ENCODE data around the gene OSBP2. TPM values are rescaled to one million over a fixed set of nuclear protein-coding genes. Genes with fewer than 3 reads are reported as not detected.
"Not testable (repeated sequence)": the region's sequence is repeated elsewhere in the genome, so short reads cannot be mapped to it uniquely, and the experiment has no call there.

OSBP2 gene
- total RNA-seq, 1 donor from 2014 or later, result 3.1 TPM

DNA sequence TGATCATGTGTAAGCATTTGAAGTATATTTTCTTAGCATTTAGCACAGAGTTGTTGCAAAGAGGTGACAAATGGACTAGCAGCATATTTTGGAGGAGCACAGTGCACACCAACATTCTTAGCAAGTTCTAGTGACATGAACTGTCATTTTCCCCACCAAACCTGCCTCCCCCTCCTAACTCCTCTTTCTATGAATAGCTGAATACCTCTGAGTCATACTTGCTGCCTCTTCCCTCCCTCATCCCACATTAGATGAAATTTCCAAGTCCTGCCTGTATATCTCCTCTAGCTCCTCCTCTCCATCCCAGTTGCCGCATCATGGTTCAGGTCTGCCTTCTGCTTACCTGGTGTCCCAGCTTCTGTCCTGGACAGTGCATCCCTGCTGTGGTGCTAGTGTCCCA, 7.2 kb downstream of the OSBP2 start:
- Histone ChIP-seq H3K4me1 (no peaks in the 10 kb centered on the region), H3K36me3 (no peaks in the 10 kb centered on the region), H3K9me3 (no peaks in the 10 kb centered on the region), H3K4me3 (no peak overlapping the region), H3K27ac (no peak overlapping the region), H3K27me3 (ENCODE audit: low read depth) (no peaks in the 10 kb centered on the region)
- DNase-seq, result no peak
- intact Hi-C loops (cut with DNase I), result no loop called here
- ATAC-seq, result no peak
- TF ChIP-seq, protein P1, sequence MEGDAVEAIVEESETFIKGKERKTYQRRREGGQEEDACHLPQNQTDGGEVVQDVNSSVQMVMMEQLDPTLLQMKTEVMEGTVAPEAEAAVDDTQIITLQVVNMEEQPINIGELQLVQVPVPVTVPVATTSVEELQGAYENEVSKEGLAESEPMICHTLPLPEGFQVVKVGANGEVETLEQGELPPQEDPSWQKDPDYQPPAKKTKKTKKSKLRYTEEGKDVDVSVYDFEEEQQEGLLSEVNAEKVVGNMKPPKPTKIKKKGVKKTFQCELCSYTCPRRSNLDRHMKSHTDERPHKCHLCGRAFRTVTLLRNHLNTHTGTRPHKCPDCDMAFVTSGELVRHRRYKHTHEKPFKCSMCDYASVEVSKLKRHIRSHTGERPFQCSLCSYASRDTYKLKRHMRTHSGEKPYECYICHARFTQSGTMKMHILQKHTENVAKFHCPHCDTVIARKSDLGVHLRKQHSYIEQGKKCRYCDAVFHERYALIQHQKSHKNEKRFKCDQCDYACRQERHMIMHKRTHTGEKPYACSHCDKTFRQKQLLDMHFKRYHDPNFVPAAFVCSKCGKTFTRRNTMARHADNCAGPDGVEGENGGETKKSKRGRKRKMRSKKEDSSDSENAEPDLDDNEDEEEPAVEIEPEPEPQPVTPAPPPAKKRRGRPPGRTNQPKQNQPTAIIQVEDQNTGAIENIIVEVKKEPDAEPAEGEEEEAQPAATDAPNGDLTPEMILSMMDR (IDR thresholded peaks at IDR 0.05), result no peak

DNA sequence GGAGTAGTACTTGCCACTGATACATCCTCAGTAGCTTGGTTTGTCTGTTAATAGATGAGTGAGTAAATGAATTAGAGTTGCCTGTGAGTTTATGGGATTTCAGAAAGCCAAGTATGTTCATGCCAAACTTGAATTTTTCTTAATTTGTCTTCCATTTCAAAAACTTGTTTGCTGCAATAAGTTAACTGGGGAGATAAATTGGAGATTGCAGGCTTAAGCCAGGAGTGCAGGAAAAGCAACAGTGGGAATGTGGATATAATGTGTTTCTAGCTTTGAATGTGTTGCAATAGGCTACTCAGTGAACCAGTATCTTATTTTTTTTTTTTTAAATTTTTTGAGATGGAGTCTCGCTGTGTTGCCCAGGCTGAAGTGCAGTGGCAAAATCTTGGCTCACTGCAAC, 8.2 kb downstream of the OSBP2 start:
- ATAC-seq (no peak), DNase-seq (no peak)
- H3K4me1 ChIP-seq, result no peaks in the 10 kb centered on the region
- no peaks in the 10 kb centered on the region for H3K27me3 ChIP-seq (ENCODE audit: low read depth)
- intact Hi-C loops (cut with DNase I), result no loop called here
- no peaks in the 10 kb centered on the region for H3K36me3 ChIP-seq
- no peaks in the 10 kb centered on the region for H3K9me3 ChIP-seq
- no peak overlapping the region for H3K4me3 ChIP-seq
- TF ChIP-seq, protein P1 (IDR thresholded peaks at IDR 0.05), result no peak
- no peak overlapping the region for H3K27ac ChIP-seq

DNA sequence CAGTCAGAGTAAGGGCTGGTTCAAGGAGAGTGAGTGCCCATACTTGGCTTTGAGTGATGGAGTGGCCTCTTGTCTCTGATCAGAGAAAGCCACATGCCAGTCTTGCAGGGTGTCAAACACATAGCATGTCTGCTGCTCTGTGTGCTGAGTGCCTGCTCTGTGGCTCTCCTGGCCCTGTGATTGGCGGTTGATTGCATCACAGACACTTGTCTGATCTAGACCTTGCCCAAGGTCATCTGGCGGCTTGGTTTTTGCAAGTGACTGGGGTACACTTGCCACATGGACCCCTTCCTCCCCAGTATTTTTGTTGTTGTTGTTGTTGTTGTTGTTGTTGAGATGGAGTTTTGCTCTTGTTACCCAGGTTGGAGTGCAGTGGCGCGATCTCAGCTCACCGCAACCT, 10.3 kb downstream of the OSBP2 start:
- ATAC-seq, result no peak
- Histone ChIP-seq H3K4me3 (no peak overlapping the region), H3K4me1 (no peaks in the 10 kb centered on the region), H3K27me3 (ENCODE audit: low read depth) (no peaks in the 10 kb centered on the region), H3K9me3 (no peaks in the 10 kb centered on the region), H3K27ac (no peak overlapping the region), H3K36me3 (no peaks in the 10 kb centered on the region)
- intact Hi-C loops (cut with DNase I), result no loop called here
- TF ChIP-seq, protein P1 (IDR thresholded peaks at IDR 0.05), result no peak
- no peak for DNase-seq

DNA sequence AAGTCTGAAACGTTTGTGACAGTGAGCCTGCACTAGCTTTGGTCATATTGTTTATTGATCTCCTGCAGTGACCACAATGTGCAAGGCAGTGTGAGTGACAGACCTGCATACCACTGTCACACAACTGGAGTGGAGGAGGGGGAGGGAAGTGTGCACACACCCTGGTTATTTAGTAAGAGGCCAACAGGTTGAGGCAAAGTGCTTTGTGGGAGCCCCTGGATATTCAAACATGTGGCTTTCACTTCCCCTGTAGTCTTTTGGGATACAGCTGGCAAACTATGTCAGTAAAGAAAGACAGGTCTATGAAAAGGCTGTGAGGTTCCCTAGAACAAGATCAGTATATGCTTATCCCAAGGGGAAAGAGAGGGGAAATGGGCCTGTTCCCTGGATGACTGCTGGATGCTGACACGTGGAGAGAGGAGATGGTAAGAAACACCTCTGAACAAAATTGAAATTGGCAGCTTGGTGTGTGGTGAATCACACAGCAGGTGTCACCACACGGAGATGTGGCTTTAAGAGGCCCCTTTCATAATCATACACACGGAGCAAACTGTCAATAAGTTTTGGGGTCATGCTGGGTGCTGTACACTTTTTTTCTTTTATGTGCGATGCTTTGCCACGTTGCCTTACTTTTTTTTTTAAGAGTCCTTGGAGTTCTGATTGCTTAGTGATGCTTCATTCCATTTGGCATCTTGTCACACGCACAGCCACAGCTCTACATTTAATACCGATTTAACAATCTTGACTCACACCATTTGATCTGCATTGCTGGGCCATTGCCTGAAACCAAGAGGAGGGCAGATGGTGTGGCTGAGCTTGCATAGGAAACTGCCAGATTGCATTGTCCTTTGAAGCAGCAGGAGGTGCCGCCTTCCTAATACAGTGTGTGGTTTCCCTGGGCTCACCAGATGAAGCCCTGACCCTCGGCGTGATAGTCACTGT, 11.3 kb downstream of the OSBP2 start:
- no peak for ATAC-seq
- no peaks in the 10 kb centered on the region for H3K36me3 ChIP-seq
- intact Hi-C loops (cut with DNase I), result no loop called here

DNA sequence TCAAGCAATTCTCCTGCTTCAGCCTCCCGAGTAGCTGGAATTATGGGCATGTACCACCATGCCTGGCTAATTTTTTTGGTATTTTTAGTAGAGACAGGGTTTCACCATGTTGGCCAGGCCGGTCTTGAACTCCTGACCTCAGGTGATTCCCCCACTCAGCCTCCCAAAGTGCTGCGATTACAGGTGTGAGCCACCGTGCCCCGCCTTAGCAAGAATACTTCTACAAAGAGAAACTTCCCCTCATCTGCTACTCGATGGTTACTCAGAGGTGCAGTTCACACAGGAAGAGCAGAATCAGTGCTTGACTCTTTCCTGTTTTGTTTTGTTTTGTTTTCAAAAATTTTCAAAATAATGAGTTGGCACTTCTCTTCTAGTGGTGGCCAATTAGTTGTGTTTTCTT, 15.3 kb downstream of the OSBP2 start:
- H3K36me3 ChIP-seq; ATAC-seq; H3K27me3 ChIP-seq (ENCODE audit: low read depth); H3K4me1 ChIP-seq; H3K27ac ChIP-seq; H3K4me3 ChIP-seq; H3K9me3 ChIP-seq; intact Hi-C loops (cut with DNase I); DNase-seq: not testable (repeated sequence)

More for the DNA sequence above, 11.3 kb downstream of the OSBP2 start:
- Histone ChIP-seq H3K4me3 (no peak overlapping the region), H3K27me3 (ENCODE audit: low read depth) (no peaks in the 10 kb centered on the region), H3K9me3 (no peaks in the 10 kb centered on the region), H3K4me1 (no peaks in the 10 kb centered on the region), H3K27ac (no peak overlapping the region)
- TF ChIP-seq, protein P1 (IDR thresholded peaks at IDR 0.05), result no peak
- no peak for DNase-seq

DNA sequence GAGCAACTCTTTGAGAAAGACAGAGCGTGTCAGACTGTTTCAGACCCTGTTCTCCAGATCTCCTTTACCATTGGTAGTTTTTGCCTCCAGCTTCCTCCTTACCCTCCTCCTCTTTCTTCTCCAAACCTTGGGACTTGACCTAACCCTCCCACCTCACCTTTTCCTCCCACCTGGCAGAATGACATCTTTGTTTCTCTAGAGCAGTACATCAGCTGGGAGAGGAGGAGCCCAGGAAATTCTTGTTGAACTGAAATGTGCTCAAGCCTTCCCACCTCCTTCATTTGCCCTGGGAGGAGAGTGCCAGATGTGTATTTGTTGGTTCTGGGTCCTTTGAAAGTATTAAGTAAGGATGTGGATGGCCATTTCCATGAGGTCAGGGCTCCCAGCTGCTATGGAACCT, 17.4 kb downstream of the OSBP2 start:
- TF ChIP-seq, protein P1 (IDR thresholded peaks at IDR 0.05), result no peak
- ATAC-seq (no peak), DNase-seq (no peak)
- intact Hi-C loops (cut with DNase I), result no loop called here
- H3K9me3 ChIP-seq, result no peaks in the 10 kb centered on the region
- no peaks in the 10 kb centered on the region for H3K36me3 ChIP-seq
- no peak overlapping the region for H3K4me3 ChIP-seq
- H3K27ac ChIP-seq, result no peak overlapping the region
- H3K27me3 ChIP-seq (ENCODE audit: low read depth), result no peaks in the 10 kb centered on the region
- no peaks in the 10 kb centered on the region for H3K4me1 ChIP-seq
